CD8-positive, alpha-beta memory T cell (primary cell): Measurements from ENCODE around the gene HNRNPAB. TPM values are rescaled to one million over a fixed set of nuclear protein-coding genes. Genes with fewer than 3 reads are reported as not detected.

Experiments
- CTCF ChIA-PET: fragments of 350-600 bp; sonication (Branson Sonifier 250); formaldehyde crosslinking; loops from one replicate; lab custom pipeline; 2021; ENCODE audit warnings: antibody characterized with exemption; lab: Charles Lee
- POLR2A ChIA-PET: fragments of 350-600 bp; sonication (Branson Sonifier 250); formaldehyde crosslinking; loops from one replicate; lab custom pipeline; 2021; ENCODE audit warnings: antibody characterized with exemption; lab: Charles Lee
- DNase-seq, 5 donors: peaks; one replicate each; pipeline versions ENCODE4 v3.0.0 to v3.0.0-alpha.2; 2020 to 2022; ENCODE audit warnings: mixed read lengths in 1 of 5
- H3K27ac ChIP-seq: one replicate; pipeline ENCODE4 v1.7.0; 2013; ENCODE audit warnings: low read depth, mild to moderate bottlenecking, low read length, moderate library complexity
- H3K27me3 ChIP-seq: 2 replicates; pipeline ENCODE4 v1.7.0; 2013; ENCODE audit warnings: low read length, mild to moderate bottlenecking; ENCODE audit not compliant: insufficient read depth, poor library complexity, severe bottlenecking
- H3K36me3 ChIP-seq: 2 replicates; pipeline ENCODE4 v1.7.0; 2013; ENCODE audit warnings: mild to moderate bottlenecking, low read length, moderate library complexity; ENCODE audit not compliant: insufficient read depth
- H3K4me1 ChIP-seq: 2 replicates; pipeline ENCODE4 v1.7.0; 2013; ENCODE audit warnings: mild to moderate bottlenecking, low read length, moderate library complexity; ENCODE audit not compliant: insufficient read depth
- H3K4me3 ChIP-seq: 2 replicates; pipeline ENCODE4 v1.7.0; 2013; ENCODE audit warnings: mild to moderate bottlenecking, low read length
- H3K9me3 ChIP-seq: 2 replicates; pipeline ENCODE4 v1.7.0; 2013; ENCODE audit warnings: mild to moderate bottlenecking, low read length
- H3K27ac Mint-ChIP-seq, 8 donors: one replicate each; pipeline ENCODE4 v1.8.0; 2020 to 2021; ENCODE audit warnings: mixed read lengths in 8 of 8, mild to moderate bottlenecking in 6 of 8, inconsistent platforms in 3 of 8, moderate library complexity in 3 of 8
- H3K27me3 Mint-ChIP-seq, 2 donors: one replicate each; pipeline ENCODE4 v1.8.0; 2020 to 2021; ENCODE audit warnings: mixed read lengths in 2 of 2, mild to moderate bottlenecking in 1 of 2, moderate library complexity in 1 of 2
- H3K36me3 Mint-ChIP-seq, 3 donors: one replicate each; pipeline ENCODE4 v1.8.0; 2020 to 2021; ENCODE audit warnings: mixed read lengths in 3 of 3, inconsistent platforms in 1 of 3, mild to moderate bottlenecking in 1 of 3
- H3K4me1 Mint-ChIP-seq, 3 donors: one replicate each; pipeline ENCODE4 v1.8.0; 2020 to 2021; ENCODE audit warnings: mixed read lengths in 3 of 3, inconsistent platforms in 1 of 3, mild to moderate bottlenecking in 1 of 3
- H3K4me3 Mint-ChIP-seq, 7 donors: one replicate each; pipeline ENCODE4 v1.8.0; 2020 to 2021; ENCODE audit warnings: mixed read lengths in 7 of 7, mild to moderate bottlenecking in 6 of 7, moderate library complexity in 4 of 7, inconsistent platforms in 2 of 7
- H3K9me3 Mint-ChIP-seq, 5 donors: one replicate each; pipeline ENCODE4 v1.8.0; 2020 to 2022; ENCODE audit warnings: mixed read lengths in 5 of 5, mild to moderate bottlenecking in 3 of 5, moderate library complexity in 2 of 5, inconsistent platforms in 1 of 5
- polyA plus RNA-seq: library from polyadenylated mRNA; unstranded; fragments of 300-500 nt; fragmentation: Illumina TruSeq; gene quantifications from one replicate; pipeline ENCODE4 v1.2.3, GENCODE V29; 2021
- total RNA-seq, 2 experiments: library from RNA; stranded (reverse); gene quantifications; one replicate each; pipeline ENCODE4 v1.2.3, GENCODE V29; 2021

HNRNPAB gene
- total and polyA plus RNA-seq, 3 experiments from 2014 or later: 80.5 to 673 (median 672) TPM

DNA sequence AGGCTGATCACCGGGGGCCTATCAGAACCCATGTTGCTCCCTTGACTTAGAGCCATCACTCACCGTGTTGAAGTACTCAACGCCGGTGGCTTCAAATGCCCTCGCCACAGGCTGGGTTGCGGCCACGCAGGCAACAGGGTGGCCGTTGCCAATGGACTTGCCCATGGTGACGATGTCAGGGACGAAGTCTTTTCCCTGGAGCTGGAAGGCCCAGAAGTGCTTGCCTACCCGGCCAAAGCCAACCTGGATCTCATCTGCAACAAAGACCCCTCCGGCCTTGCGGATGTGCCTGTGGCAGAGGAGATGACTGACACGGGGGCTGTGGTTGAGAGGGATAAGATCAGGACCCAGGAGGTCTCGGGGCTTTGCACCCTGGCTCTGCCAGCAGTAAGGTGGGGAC, 18.0 kb downstream of the HNRNPAB start:
- ChIA-PET POLR2A (no interaction called here), CTCF (no interaction called here)
- no peak for DNase-seq
- H3K27me3 ChIP-seq: no peaks in the 10 kb centered on the region
- no peaks in the 10 kb centered on the region for H3K4me1 ChIP-seq
- peaks cover 0 to 74% (median 10%) of the 10 kb centered on the region in 3 donors for H3K36me3 Mint-ChIP-seq
- H3K27ac ChIP-seq: no peak overlapping the region
- no peaks in the 10 kb centered on the region for H3K9me3 Mint-ChIP-seq
- no peak overlapping the region for H3K4me3 ChIP-seq
- H3K4me3 Mint-ChIP-seq: no peak overlapping the region
- H3K36me3 ChIP-seq: peaks cover 22% of the 10 kb centered on the region
- H3K27ac Mint-ChIP-seq: peak overlapping the region in 3 of 8 donors; percentile 1 to 63 (median 45)
- H3K27me3 Mint-ChIP-seq: no peaks in the 10 kb centered on the region
- H3K4me1 Mint-ChIP-seq: peaks cover 30 to 52% (median 48%) of the 10 kb centered on the region in 3 donors
- no peaks in the 10 kb centered on the region for H3K9me3 ChIP-seq

DNA sequence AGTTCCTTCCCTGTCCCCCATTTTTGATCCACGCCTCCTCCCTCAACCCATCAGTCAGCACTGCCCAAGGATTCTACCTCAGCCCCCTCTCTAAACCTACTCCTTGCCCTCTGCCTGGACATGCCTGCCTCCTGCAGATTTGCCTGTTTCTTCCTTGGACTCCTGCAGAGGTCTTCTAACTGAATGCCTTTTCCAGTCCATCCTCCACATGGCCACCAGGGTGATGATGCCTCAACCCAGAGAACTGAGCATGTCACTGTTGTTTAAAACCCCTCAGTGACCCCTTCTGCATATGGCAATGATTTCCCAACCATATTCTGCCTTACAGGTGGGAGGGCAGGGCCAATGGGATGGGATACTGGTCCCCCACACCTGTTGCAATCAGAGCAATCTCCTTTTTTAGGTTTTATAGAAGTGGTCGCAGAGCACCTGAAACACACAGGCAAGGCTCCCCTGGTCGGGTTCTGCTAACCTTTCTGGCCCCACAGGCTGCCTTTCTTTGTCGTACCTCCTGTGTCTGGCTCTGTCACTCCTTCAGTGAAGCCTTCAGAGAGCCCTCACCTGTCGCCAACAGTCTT, 19.0 kb downstream of the HNRNPAB start:
- Mint-ChIP-seq H3K36me3 (peaks cover 6 to 81% (median 15%) of the 10 kb centered on the region in 3 donors), H3K4me1 (peaks cover 39 to 61% (median 57%) of the 10 kb centered on the region in 3 donors), H3K27ac (peak overlapping the region in 7 of 8 donors; percentile 10 to 86 (median 53)), H3K9me3 (no peaks in the 10 kb centered on the region), H3K27me3 (no peaks in the 10 kb centered on the region), H3K4me3 (no peak overlapping the region)
- Histone ChIP-seq H3K4me3 (no peak overlapping the region), H3K36me3 (peaks cover 32% of the 10 kb centered on the region), H3K9me3 (no peaks in the 10 kb centered on the region), H3K27me3 (no peaks in the 10 kb centered on the region), H3K27ac (no peak overlapping the region), H3K4me1 (peaks cover under 1% of the 10 kb centered on the region)
- POLR2A ChIA-PET: no interaction called here
- CTCF ChIA-PET: no interaction called here
- DNase-seq: no peak

DNA sequence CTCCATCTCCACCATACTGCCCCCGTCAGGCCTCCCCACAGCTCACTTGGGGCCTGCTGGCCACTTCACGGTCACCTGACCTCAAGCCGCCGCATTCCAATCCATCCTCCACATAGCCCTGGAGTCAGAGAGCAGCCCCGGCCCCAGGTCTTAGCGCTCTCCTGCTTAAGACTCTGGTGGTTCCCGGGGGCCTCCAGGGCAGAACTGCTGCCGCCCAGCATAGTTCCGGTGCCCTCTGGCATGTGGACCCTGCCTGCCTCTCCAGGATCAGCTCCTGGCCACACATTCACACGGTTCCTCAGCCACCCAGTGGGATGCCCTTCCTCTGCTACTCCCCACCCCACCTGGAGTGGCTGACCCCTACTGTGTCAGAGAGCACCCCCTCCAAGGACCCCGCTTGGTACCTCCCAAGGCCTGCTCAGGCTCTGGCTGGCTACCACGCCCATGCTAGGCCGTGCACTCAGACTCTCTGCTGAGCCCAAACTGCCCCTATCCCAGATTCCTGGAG, 19.5 kb downstream of the HNRNPAB start:
- Mint-ChIP-seq H3K27ac (peak overlapping the region in 5 of 8 donors; percentile 36 to 86 (median 57)), H3K4me3 (no peak overlapping the region), H3K9me3 (no peaks in the 10 kb centered on the region), H3K4me1 (peaks cover 41 to 67% (median 62%) of the 10 kb centered on the region in 3 donors), H3K27me3 (no peaks in the 10 kb centered on the region), H3K36me3 (peaks cover 6 to 81% (median 18%) of the 10 kb centered on the region in 3 donors)
- no peak for DNase-seq
- H3K4me1 ChIP-seq: peaks cover 6% of the 10 kb centered on the region
- H3K27ac ChIP-seq: no peak overlapping the region
- ChIA-PET CTCF (interaction anchor here (0.9 kb wide), 1 partner anchor 11 kb away, joined by 3 read pairs; no protein-coding TSS in a partner anchor), POLR2A (no interaction called here)
- no peaks in the 10 kb centered on the region for H3K9me3 ChIP-seq
- no peak overlapping the region for H3K4me3 ChIP-seq
- no peaks in the 10 kb centered on the region for H3K27me3 ChIP-seq
- peaks cover 37% of the 10 kb centered on the region for H3K36me3 ChIP-seq

DNA sequence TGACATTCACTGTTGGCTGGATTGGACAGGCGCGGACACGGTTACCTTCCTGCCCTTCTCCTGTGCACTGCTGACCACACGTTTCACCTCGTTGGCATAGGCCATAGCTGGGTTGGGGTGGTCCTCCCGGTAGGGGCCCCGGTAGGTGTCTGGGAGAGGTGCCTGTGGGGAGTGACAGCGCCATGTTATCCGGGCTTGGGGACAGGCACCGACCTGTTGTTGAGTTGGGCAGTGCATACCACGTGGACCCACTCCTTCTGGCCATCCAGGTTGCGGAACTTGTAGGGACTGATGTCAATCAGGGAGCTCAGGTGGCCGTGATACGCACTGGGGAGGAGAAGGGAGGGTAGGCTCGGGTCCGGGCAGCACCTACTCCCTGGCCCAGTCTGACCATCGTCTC, 20.1 kb downstream of the HNRNPAB start:
- CTCF ChIA-PET: interaction anchor here (0.9 kb wide), 1 partner anchor 11 kb away, joined by 3 read pairs; no protein-coding TSS in a partner anchor
- Mint-ChIP-seq H3K4me3 (no peak overlapping the region), H3K27ac (peak overlapping the region in 2 of 8 donors; percentile 7 to 53), H3K4me1 (peaks cover 44 to 68% (median 67%) of the 10 kb centered on the region in 3 donors), H3K9me3 (no peaks in the 10 kb centered on the region), H3K27me3 (no peaks in the 10 kb centered on the region), H3K36me3 (peaks cover 6 to 83% (median 18%) of the 10 kb centered on the region in 3 donors)
- H3K9me3 ChIP-seq: no peaks in the 10 kb centered on the region
- peaks cover 41% of the 10 kb centered on the region for H3K36me3 ChIP-seq
- peaks cover 7% of the 10 kb centered on the region for H3K4me1 ChIP-seq
- POLR2A ChIA-PET: interaction anchor here (0.6 kb wide), 1 partner anchor 1376 kb away, joined by 3 read pairs; no protein-coding TSS in a partner anchor
- H3K27me3 ChIP-seq: no peaks in the 10 kb centered on the region
- no peak overlapping the region for H3K27ac ChIP-seq
- DNase-seq: no peak
- H3K4me3 ChIP-seq: no peak overlapping the region

GRCh38 chr5:178225174-178225573, 20.8 kb downstream of the HNRNPAB start:
- no peaks in the 10 kb centered on the region for H3K9me3 Mint-ChIP-seq
- peaks cover 15% of the 10 kb centered on the region for H3K4me1 ChIP-seq
- H3K36me3 ChIP-seq: peaks cover 49% of the 10 kb centered on the region
- peaks cover 51 to 75% (median 72%) of the 10 kb centered on the region in 3 donors for H3K4me1 Mint-ChIP-seq
- no peak for DNase-seq
- H3K36me3 Mint-ChIP-seq: peaks cover 6 to 86% (median 18%) of the 10 kb centered on the region in 3 donors
- ChIA-PET CTCF (no interaction called here), POLR2A (interaction anchor here (0.6 kb wide), 1 partner anchor 444 kb away, joined by 3 read pairs; no protein-coding TSS in a partner anchor)
- H3K27me3 Mint-ChIP-seq: no peaks in the 10 kb centered on the region
- no peak overlapping the region for H3K4me3 Mint-ChIP-seq
- H3K4me3 ChIP-seq: no peak overlapping the region
- H3K27ac ChIP-seq: no peak overlapping the region
- no peaks in the 10 kb centered on the region for H3K27me3 ChIP-seq
- H3K9me3 ChIP-seq: no peaks in the 10 kb centered on the region
- no peak overlapping the region for H3K27ac Mint-ChIP-seq

- no peaks in the 10 kb centered on the region for H3K27me3 ChIP-seq
- peaks cover 55% of the 10 kb centered on the region for H3K36me3 ChIP-seq
- peaks cover 32% of the 10 kb centered on the region for H3K4me1 ChIP-seq
- H3K9me3 Mint-ChIP-seq: no peaks in the 10 kb centered on the region
- H3K27ac ChIP-seq: no peak overlapping the region
- ChIA-PET CTCF (no interaction called here), POLR2A (no interaction called here)
- H3K4me3 ChIP-seq: no peak overlapping the region
- H3K4me1 Mint-ChIP-seq: peaks cover 52 to 71% (median 71%) of the 10 kb centered on the region in 3 donors
- peak overlapping the region in 2 of 7 donors; percentile 31 to 70 for H3K4me3 Mint-ChIP-seq
- no peaks in the 10 kb centered on the region for H3K27me3 Mint-ChIP-seq
- peak overlapping the region in 6 of 8 donors; percentile 32 to 82 (median 69) for H3K27ac Mint-ChIP-seq
- no peaks in the 10 kb centered on the region for H3K9me3 ChIP-seq
- DNase-seq: no peak
- peaks cover 6 to 84% (median 18%) of the 10 kb centered on the region in 3 donors for H3K36me3 Mint-ChIP-seq
Observed at GRCh38 chr5:178227138-178227659, 22.9 kb downstream of the HNRNPAB start.

- DNase-seq: no peak
- no peaks in the 10 kb centered on the region for H3K9me3 Mint-ChIP-seq
- peaks cover 35% of the 10 kb centered on the region for H3K4me1 ChIP-seq
- H3K27me3 ChIP-seq: no peaks in the 10 kb centered on the region
- H3K4me3 Mint-ChIP-seq: peak overlapping the region in 4 of 7 donors; percentile 14 to 70 (median 26)
- H3K9me3 ChIP-seq: no peaks in the 10 kb centered on the region
- H3K4me3 ChIP-seq: no peak overlapping the region
- H3K27ac Mint-ChIP-seq: peak overlapping the region in 6 of 8 donors; percentile 28 to 82 (median 52)
- ChIA-PET CTCF (no interaction called here), POLR2A (no interaction called here)
- H3K27me3 Mint-ChIP-seq: no peaks in the 10 kb centered on the region
- H3K27ac ChIP-seq: no peak overlapping the region
- peaks cover 50% of the 10 kb centered on the region for H3K36me3 ChIP-seq
- H3K4me1 Mint-ChIP-seq: peaks cover 52 to 72% (median 70%) of the 10 kb centered on the region in 3 donors
- peaks cover 6 to 79% (median 18%) of the 10 kb centered on the region in 3 donors for H3K36me3 Mint-ChIP-seq
Observed at GRCh38 chr5:178227929-178228328, 23.6 kb downstream of the HNRNPAB start.

GRCh38 chr5:178228609-178229008, 24.3 kb downstream of the HNRNPAB start:
- CTCF ChIA-PET: no interaction called here
- peak overlapping the region in 3 of 7 donors; percentile 31 to 38 (median 36) for H3K4me3 Mint-ChIP-seq
- H3K4me3 ChIP-seq: no peak overlapping the region
- no peak for DNase-seq
- no peaks in the 10 kb centered on the region for H3K9me3 ChIP-seq
- H3K9me3 Mint-ChIP-seq: no peaks in the 10 kb centered on the region
- POLR2A ChIA-PET: no interaction called here
- H3K27ac ChIP-seq: no peak overlapping the region
- H3K36me3 ChIP-seq: peaks cover 47% of the 10 kb centered on the region
- no peaks in the 10 kb centered on the region for H3K27me3 Mint-ChIP-seq
- peak overlapping the region in 3 of 8 donors; percentile 37 to 86 (median 78) for H3K27ac Mint-ChIP-seq
- H3K4me1 ChIP-seq: peaks cover 40% of the 10 kb centered on the region
- peaks cover 6 to 73% (median 18%) of the 10 kb centered on the region in 3 donors for H3K36me3 Mint-ChIP-seq
- H3K4me1 Mint-ChIP-seq: peaks cover 51 to 71% (median 63%) of the 10 kb centered on the region in 3 donors
- no peaks in the 10 kb centered on the region for H3K27me3 ChIP-seq
